Measurements from ENCODE around the gene RBM33.
"Not testable (repeated sequence)": the region's sequence is repeated elsewhere in the genome, so short reads cannot be mapped to it uniquely, and the experiment has no call there.

The RBM33 gene

GRCh38 chr7:155685070-155685790 is 40.8 kb downstream of the RBM33 start:
- POLR2A ChIA-PET: no interaction called here
- peak in 1 of 3 donors; percentile 11 for DNase-seq
- WGBS (ENCODE audit: insufficient coverage): 95% methylated on average over 8 of the region's 12 CpGs
- Histone ChIP-seq H3K4me1 (ENCODE audit: control extremely low read depth in 1 of 4, control insufficient read depth in 4 of 4, insufficient read depth in 4 of 4, low read length in 3 of 4) (no peaks in the 10 kb centered on the region), H3K36me3 (ENCODE audit: control insufficient read depth in 4 of 4, insufficient read depth in 4 of 4, low read length in 3 of 4) (peaks cover 18 to 52% (median 36%) of the 10 kb centered on the region in 4 experiments), H3K27ac (ENCODE audit: insufficient read depth in 1 of 2, low read depth in 1 of 2, low read length in 2 of 2, poor library complexity in 1 of 2, severe bottlenecking in 2 of 2) (no peak overlapping the region), H3K9me3 (ENCODE audit: control extremely low read depth in 1 of 5, control insufficient read depth in 4 of 5, insufficient read depth in 2 of 5, low read depth in 1 of 5, low read length in 4 of 5) (no peaks in the 10 kb centered on the region), H3K27me3 (replicated peaks in 2 of 5; ENCODE audit: control insufficient read depth in 4 of 5, insufficient read depth in 5 of 5, low read length in 4 of 5) (no peaks in the 10 kb centered on the region), H3K4me3 (ENCODE audit: control insufficient read depth in 1 of 7, extremely low read depth in 1 of 7, insufficient read depth in 4 of 7, low read depth in 2 of 7, low read length in 6 of 7) (no peak overlapping the region)
- CTCF ChIA-PET: interaction anchor here (1.9 kb wide), 1 partner anchor 87 kb away, joined by 4 read pairs; no protein-coding TSS in a partner anchor

GRCh38 chr7:155685791-155686160 is 41.3 kb downstream of the RBM33 start:
- ChIA-PET CTCF (interaction anchor here (1.9 kb wide), 1 partner anchor 87 kb away, joined by 4 read pairs; no protein-coding TSS in a partner anchor), POLR2A (no interaction called here)
- Histone ChIP-seq H3K27ac (ENCODE audit: insufficient read depth in 1 of 2, low read depth in 1 of 2, low read length in 2 of 2, poor library complexity in 1 of 2, severe bottlenecking in 2 of 2) (no peak overlapping the region), H3K4me1 (ENCODE audit: control extremely low read depth in 1 of 4, control insufficient read depth in 4 of 4, insufficient read depth in 4 of 4, low read length in 3 of 4) (no peaks in the 10 kb centered on the region), H3K4me3 (ENCODE audit: control insufficient read depth in 1 of 7, extremely low read depth in 1 of 7, insufficient read depth in 4 of 7, low read depth in 2 of 7, low read length in 6 of 7) (no peak overlapping the region), H3K9me3 (ENCODE audit: control extremely low read depth in 1 of 5, control insufficient read depth in 4 of 5, insufficient read depth in 2 of 5, low read depth in 1 of 5, low read length in 4 of 5) (no peaks in the 10 kb centered on the region), H3K27me3 (replicated peaks in 2 of 5; ENCODE audit: control insufficient read depth in 4 of 5, insufficient read depth in 5 of 5, low read length in 4 of 5) (no peaks in the 10 kb centered on the region), H3K36me3 (ENCODE audit: control insufficient read depth in 4 of 4, insufficient read depth in 4 of 4, low read length in 3 of 4) (peaks cover 13 to 47% (median 33%) of the 10 kb centered on the region in 4 experiments)
- no peak for DNase-seq
- WGBS (ENCODE audit: insufficient coverage): no CpG with 5 or more reads among the region's 2 CpGs

- H3K4me3 ChIP-seq (ENCODE audit: control insufficient read depth in 1 of 7, extremely low read depth in 1 of 7, insufficient read depth in 4 of 7, low read depth in 2 of 7, low read length in 6 of 7); H3K9me3 ChIP-seq (ENCODE audit: control extremely low read depth in 1 of 5, control insufficient read depth in 4 of 5, insufficient read depth in 2 of 5, low read depth in 1 of 5, low read length in 4 of 5); H3K27me3 ChIP-seq (replicated peaks in 2 of 5; ENCODE audit: control insufficient read depth in 4 of 5, insufficient read depth in 5 of 5, low read length in 4 of 5); CTCF ChIA-PET; H3K27ac ChIP-seq (ENCODE audit: insufficient read depth in 1 of 2, low read depth in 1 of 2, low read length in 2 of 2, poor library complexity in 1 of 2, severe bottlenecking in 2 of 2); POLR2A ChIA-PET; H3K4me1 ChIP-seq (ENCODE audit: control extremely low read depth in 1 of 4, control insufficient read depth in 4 of 4, insufficient read depth in 4 of 4, low read length in 3 of 4); DNase-seq: not testable (repeated sequence)
- WGBS (ENCODE audit: insufficient coverage): no CpG with 5 or more reads among the region's 2 CpGs
- peaks cover 10 to 40% (median 27%) of the 10 kb centered on the region in 4 experiments for H3K36me3 ChIP-seq (ENCODE audit: control insufficient read depth in 4 of 4, insufficient read depth in 4 of 4, low read length in 3 of 4)
Measured at GRCh38 chr7:155686620-155687324, 42.3 kb downstream of the RBM33 start.

- not testable (repeated sequence) for H3K4me3 ChIP-seq (ENCODE audit: control insufficient read depth in 1 of 7, extremely low read depth in 1 of 7, insufficient read depth in 4 of 7, low read depth in 2 of 7, low read length in 6 of 7)
- CTCF ChIA-PET: interaction anchor here (1.0 to 1.3 kb wide), 2 partner anchors 24 to 69 kb away, joined by 3 to 4 read pairs; no protein-coding TSS in a partner anchor
Measured at GRCh38 chr7:155688237-155688636, 43.8 kb downstream of the RBM33 start.

GRCh38 chr7:155690655-155691054 is 46.2 kb downstream of the RBM33 start:
- H3K4me3 ChIP-seq (ENCODE audit: control insufficient read depth in 1 of 7, extremely low read depth in 1 of 7, insufficient read depth in 4 of 7, low read depth in 2 of 7, low read length in 6 of 7); H3K27ac ChIP-seq (ENCODE audit: insufficient read depth in 1 of 2, low read depth in 1 of 2, low read length in 2 of 2, poor library complexity in 1 of 2, severe bottlenecking in 2 of 2); CTCF ChIA-PET; H3K9me3 ChIP-seq (ENCODE audit: control extremely low read depth in 1 of 5, control insufficient read depth in 4 of 5, insufficient read depth in 2 of 5, low read depth in 1 of 5, low read length in 4 of 5); H3K27me3 ChIP-seq (replicated peaks in 2 of 5; ENCODE audit: control insufficient read depth in 4 of 5, insufficient read depth in 5 of 5, low read length in 4 of 5); POLR2A ChIA-PET; H3K4me1 ChIP-seq (ENCODE audit: control extremely low read depth in 1 of 4, control insufficient read depth in 4 of 4, insufficient read depth in 4 of 4, low read length in 3 of 4); DNase-seq: not testable (repeated sequence)
- WGBS (ENCODE audit: insufficient coverage): no CpG with 5 or more reads among the region's 3 CpGs
- peaks cover 5 to 17% (median 8%) of the 10 kb centered on the region in 4 experiments for H3K36me3 ChIP-seq (ENCODE audit: control insufficient read depth in 4 of 4, insufficient read depth in 4 of 4, low read length in 3 of 4)

More at GRCh38 chr7:155688237-155688636, 43.8 kb downstream of the RBM33 start:
- H3K27ac ChIP-seq (ENCODE audit: insufficient read depth in 1 of 2, low read depth in 1 of 2, low read length in 2 of 2, poor library complexity in 1 of 2, severe bottlenecking in 2 of 2); H3K9me3 ChIP-seq (ENCODE audit: control extremely low read depth in 1 of 5, control insufficient read depth in 4 of 5, insufficient read depth in 2 of 5, low read depth in 1 of 5, low read length in 4 of 5); H3K4me1 ChIP-seq (ENCODE audit: control extremely low read depth in 1 of 4, control insufficient read depth in 4 of 4, insufficient read depth in 4 of 4, low read length in 3 of 4); H3K27me3 ChIP-seq (replicated peaks in 2 of 5; ENCODE audit: control insufficient read depth in 4 of 5, insufficient read depth in 5 of 5, low read length in 4 of 5); DNase-seq; POLR2A ChIA-PET: not testable (repeated sequence)
- H3K36me3 ChIP-seq (ENCODE audit: control insufficient read depth in 4 of 4, insufficient read depth in 4 of 4, low read length in 3 of 4): peaks cover 4 to 34% (median 20%) of the 10 kb centered on the region in 4 experiments
- no CpG with 5 or more reads among the region's 2 CpGs for WGBS (ENCODE audit: insufficient coverage)

- DNase-seq: no peak
- WGBS (ENCODE audit: insufficient coverage): 73% methylated on average over 5 of the region's 5 CpGs
- H3K27me3 ChIP-seq (replicated peaks in 2 of 5; ENCODE audit: control insufficient read depth in 4 of 5, insufficient read depth in 5 of 5, low read length in 4 of 5): no peaks in the 10 kb centered on the region
- peaks cover 6 to 10% (median 7%) of the 10 kb centered on the region in 4 experiments for H3K36me3 ChIP-seq (ENCODE audit: control insufficient read depth in 4 of 4, insufficient read depth in 4 of 4, low read length in 3 of 4)
- no peak overlapping the region for H3K4me3 ChIP-seq (ENCODE audit: control insufficient read depth in 1 of 7, extremely low read depth in 1 of 7, insufficient read depth in 4 of 7, low read depth in 2 of 7, low read length in 6 of 7)
- CTCF ChIA-PET: interaction anchor here (0.7 to 2.3 kb wide), 4 partner anchors 10 to 18 kb away, joined by 3 to 12 read pairs (median 4); no protein-coding TSS in a partner anchor
- no peaks in the 10 kb centered on the region for H3K9me3 ChIP-seq (ENCODE audit: control extremely low read depth in 1 of 5, control insufficient read depth in 4 of 5, insufficient read depth in 2 of 5, low read depth in 1 of 5, low read length in 4 of 5)
- no peak overlapping the region for H3K27ac ChIP-seq (ENCODE audit: insufficient read depth in 1 of 2, low read depth in 1 of 2, low read length in 2 of 2, poor library complexity in 1 of 2, severe bottlenecking in 2 of 2)
- POLR2A ChIA-PET: no interaction called here
- H3K4me1 ChIP-seq (ENCODE audit: control extremely low read depth in 1 of 4, control insufficient read depth in 4 of 4, insufficient read depth in 4 of 4, low read length in 3 of 4): peaks cover 0 to 4% (median under 1%) of the 10 kb centered on the region in 4 experiments
Measured at GRCh38 chr7:155692317-155692716, 47.9 kb downstream of the RBM33 start.

- POLR2A ChIA-PET: no interaction called here
- Histone ChIP-seq H3K27me3 (replicated peaks in 2 of 5; ENCODE audit: control insufficient read depth in 4 of 5, insufficient read depth in 5 of 5, low read length in 4 of 5) (no peaks in the 10 kb centered on the region), H3K9me3 (ENCODE audit: control extremely low read depth in 1 of 5, control insufficient read depth in 4 of 5, insufficient read depth in 2 of 5, low read depth in 1 of 5, low read length in 4 of 5) (no peaks in the 10 kb centered on the region), H3K4me1 (ENCODE audit: control extremely low read depth in 1 of 4, control insufficient read depth in 4 of 4, insufficient read depth in 4 of 4, low read length in 3 of 4) (peaks cover 0 to 4% (median under 1%) of the 10 kb centered on the region in 4 experiments), H3K4me3 (ENCODE audit: control insufficient read depth in 1 of 7, extremely low read depth in 1 of 7, insufficient read depth in 4 of 7, low read depth in 2 of 7, low read length in 6 of 7) (no peak overlapping the region), H3K36me3 (ENCODE audit: control insufficient read depth in 4 of 4, insufficient read depth in 4 of 4, low read length in 3 of 4) (peaks cover 6 to 12% (median 7%) of the 10 kb centered on the region in 4 experiments), H3K27ac (ENCODE audit: insufficient read depth in 1 of 2, low read depth in 1 of 2, low read length in 2 of 2, poor library complexity in 1 of 2, severe bottlenecking in 2 of 2) (no peak overlapping the region)
- CTCF ChIA-PET: no interaction called here
- DNase-seq: no peak
- WGBS (ENCODE audit: insufficient coverage): 100% methylated on average over 2 of the region's 5 CpGs
Measured at GRCh38 chr7:155693826-155694225, 49.4 kb downstream of the RBM33 start.

Measured in common myeloid progenitor, CD34-positive (primary cell).